Activated CD8-positive, alpha-beta memory T cell treated with anti-CD3 and anti-CD28 coated beads, Interleukin-2, amount 50 U/mL, for 24 hours (primary cell): ENCODE data around the gene SOX12.
"Not testable (repeated sequence)": the region's sequence is repeated elsewhere in the genome, so short reads cannot be mapped to it uniquely, and the experiment has no call there.

ENCODE experiments used
- DNase-seq: peaks from one replicate; pipeline ENCODE4 v3.0.0-alpha.2; 2020; ENCODE audit errors: extremely low read depth

SOX12 gene

DNA sequence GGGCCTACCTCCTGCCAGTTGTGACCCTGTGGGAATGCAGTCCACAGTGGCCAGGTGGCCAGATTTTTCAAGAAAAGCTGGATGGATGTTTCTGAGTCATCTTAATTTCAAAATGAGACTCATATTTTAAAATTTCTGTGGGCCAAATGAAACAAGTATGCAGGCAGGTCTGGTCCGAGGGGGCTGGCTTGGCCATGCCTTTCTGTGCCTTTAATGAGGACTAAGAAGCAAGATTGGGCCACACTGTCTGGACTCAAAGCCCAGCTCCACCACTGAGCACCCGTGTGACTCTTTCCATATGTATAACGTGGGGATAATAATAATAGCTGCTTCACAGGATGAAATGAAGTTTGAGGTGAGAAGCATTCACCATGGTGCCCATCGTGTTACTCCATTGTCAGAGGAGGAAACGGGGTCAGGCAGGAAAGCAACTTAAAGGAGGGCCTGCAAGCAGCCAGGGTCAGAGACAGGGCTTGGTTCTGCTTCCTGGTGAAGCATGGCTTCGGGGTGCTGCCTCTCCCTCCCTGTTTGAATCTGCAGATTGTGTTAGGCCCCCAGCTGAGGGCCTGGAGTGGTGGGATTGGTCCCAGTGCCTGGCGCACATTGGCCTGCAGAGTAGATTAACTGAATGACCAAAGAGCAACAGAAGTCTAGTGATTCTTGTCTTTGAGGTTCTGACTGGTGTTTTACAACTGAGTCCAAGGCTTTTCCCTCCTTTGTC, 3.8 kb downstream of the SOX12 start:
- no peak for DNase-seq

DNA sequence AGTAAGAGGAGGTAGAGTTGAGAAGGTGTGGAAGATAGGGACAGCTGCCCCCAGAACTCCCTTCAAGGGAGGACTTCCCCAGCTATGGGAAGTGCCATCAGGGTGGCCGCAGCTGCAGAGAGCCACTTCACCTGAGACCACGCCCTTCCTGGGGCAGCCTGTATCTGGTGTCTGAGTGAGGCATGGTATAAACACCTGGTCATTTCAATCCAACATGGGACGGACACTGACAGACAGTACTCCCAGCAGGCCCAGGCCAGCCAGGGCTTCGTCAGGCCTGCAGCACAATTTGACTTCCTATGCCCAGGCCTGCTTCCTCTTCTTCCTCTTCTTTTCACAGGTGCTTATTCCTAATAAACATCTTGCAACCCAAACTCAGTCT, 4.5 kb downstream of the SOX12 start:
- DNase-seq: no peak

DNA sequence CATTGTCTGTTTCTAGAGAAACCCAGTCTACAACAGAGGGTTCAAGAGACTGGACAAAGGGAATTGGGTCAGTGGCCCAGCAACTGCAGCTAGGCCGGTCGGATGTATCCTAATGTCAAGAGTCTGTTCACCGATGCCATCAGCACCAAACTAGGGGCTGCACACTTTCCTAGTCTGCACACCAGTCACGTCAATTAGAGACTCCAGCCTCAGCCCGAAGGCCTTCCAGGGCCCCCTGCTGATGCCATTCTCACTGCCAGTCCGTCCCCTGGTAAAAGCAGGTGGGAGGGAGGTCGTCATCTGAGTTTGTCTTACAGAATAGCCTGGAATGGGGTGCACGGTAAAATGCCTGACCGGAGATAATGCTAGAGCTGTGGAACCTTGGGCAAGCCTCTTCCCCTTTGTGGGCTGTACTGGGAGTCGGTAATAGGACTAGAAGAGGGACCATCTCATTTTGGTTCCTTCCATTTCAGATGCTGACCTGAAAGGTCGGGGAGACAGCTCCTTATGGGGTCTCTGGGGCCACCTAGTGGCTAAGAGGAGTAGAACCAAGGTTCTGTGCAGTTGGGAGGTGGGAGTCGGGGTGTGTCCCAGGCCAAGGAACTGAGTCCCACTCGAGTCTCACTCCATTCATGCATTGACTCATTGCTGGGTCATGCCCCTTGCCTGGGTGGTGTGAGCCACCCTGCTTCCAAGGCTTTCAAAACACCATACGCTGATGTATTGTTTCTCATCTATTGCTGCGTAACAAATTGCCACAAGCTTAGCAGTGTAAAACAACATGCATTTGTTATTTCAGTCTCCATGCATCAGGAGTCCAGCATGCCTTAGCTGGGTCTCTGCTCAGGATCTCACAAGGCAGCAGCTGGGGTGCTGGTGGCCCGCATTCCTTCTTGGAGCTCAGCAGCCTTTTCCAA, 5.1 kb downstream of the SOX12 start:
- DNase-seq: no peak

DNA sequence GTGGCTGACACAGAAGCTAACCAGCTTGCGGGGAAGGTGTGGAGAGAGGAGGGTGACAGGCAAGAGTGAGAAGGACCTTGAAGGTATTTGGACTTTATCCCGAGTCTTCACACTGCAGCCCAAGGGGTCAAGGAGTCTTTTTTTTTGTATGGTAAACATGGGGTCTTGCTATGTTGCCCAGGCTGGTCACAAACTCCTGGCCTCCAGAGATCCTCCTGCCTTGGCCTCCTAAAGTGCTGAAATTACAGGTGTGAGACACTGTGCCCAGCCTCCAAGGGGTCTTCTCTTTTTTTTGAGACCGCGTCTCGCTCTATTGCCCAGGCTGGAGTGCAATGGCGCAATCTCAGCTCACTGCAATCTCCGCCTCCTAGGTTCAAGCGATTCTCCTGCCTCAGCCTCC, 9.2 kb downstream of the SOX12 start:
- no peak for DNase-seq

DNA sequence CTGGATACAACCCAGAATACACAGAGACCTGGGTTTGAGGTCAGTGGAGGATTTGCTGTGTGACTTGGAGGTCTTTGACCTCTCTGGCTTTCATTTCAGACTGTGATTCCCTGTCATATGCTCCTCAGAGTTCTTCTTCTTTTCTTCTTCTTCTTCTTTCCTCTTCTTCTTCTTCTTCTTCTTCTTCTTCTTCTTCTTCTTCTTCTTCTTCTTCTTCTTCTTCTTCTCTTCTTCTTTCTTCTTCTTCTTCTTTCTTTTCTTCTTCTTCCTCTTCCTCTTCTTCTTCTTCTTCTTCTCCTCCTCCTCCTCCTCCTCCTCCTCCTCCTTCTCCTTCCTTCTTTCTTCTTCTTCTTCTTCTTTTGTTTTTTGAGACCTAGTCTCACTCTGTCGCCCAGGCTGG, 10.7 kb downstream of the SOX12 start:
- not testable (repeated sequence) for DNase-seq

GRCh38 chr20:341682-342081, 16.3 kb downstream of the SOX12 start:
- no peak for DNase-seq

GRCh38 chr20:343107-343506, 17.8 kb downstream of the SOX12 start:
- DNase-seq: no peak

DNA sequence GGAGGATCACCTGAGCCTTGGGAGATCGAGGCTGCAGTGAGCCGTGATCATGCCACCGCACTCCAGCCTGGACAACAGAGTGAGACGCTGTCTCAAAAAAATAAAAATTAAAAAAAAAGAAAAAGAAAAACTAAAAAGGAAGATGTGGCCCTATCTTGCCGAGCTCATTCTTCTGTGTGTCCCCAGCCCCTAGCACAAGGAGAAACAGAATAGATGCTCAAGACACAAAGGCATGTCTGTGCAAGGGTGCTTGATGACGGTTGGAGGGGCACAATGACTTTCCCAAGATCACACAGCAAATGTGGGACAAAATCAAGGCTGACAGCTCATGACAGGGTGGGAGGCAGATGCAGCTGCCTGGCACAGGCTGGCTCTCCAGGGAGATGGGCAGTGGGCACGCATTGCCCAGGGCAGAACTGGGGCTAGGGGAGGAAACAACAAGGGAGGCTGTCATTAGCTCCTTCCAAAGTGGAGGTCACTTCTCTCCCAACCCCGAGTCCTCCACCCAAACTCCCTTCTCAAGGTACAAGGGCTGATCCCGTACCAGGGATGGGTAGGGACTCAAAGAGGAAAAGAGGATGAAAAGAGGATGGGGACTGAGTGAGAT, 20.8 kb downstream of the SOX12 start:
- DNase-seq: no peak

DNA sequence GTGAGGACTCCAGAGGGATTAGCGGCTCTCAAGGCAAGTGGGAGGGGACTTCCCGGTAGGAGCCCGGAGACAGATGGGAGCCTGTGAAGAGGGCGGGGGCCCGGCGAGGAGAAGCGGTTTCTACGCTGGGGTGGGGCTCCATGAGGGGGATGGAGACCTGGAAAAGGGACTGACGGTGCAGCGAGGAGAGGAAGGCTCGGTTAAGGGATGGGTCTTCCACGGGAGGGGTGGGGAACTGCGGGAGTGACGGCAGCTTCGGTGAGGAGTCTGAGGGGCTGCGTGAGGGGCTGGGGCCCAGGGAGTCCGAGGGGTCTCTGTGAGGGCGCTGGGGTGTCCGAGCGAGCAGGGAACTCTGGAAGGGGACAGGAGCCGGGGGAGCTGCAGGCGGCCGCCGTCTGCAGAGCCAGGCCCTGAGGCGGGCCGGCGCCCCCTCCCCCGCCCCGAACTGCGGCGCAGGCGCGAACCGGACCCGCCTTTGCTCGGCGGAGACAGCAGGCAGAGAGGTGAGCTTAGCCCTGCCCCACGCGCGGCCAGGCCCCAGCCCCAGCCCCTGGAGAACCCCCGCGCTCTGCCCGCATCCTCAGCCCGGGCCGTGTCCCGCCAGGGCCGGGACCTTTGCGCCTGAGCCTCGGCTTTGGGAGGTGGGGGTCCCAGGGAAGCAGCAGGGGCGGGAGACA, 21.4 kb downstream of the SOX12 start, which contains the start of gene NRSN2:
Gene NRSN2 (plus strand): TSS at position 472 of the 677 bp plus-strand sequence. CDS start 2,533 bp downstream, outside the sequence.
- no peak for DNase-seq

GRCh38 chr20:347317-347639, 21.9 kb downstream of the SOX12 start:
- no peak for DNase-seq

- peak; percentile 32 for DNase-seq
Observed at GRCh38 chr20:347640-348484, 22.5 kb downstream of the SOX12 start.

GRCh38 chr20:348972-349841, 23.9 kb downstream of the SOX12 start:
- no peak for DNase-seq

DNA sequence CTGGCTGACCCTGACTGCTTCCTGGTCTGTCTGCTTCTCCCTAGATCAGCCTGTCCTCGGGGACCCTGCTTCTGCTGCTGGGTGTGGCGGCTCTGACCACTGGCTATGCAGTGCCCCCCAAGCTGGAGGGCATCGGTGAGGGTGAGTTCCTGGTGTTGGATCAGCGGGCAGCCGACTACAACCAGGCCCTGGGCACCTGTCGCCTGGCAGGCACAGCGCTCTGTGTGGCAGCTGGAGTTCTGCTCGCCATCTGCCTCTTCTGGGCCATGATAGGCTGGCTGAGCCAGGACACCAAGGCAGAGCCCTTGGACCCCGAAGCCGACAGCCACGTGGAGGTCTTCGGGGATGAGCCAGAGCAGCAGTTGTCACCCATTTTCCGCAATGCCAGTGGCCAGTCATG, 27.8 kb downstream of the SOX12 start:
- no peak for DNase-seq

- DNase-seq: peak; percentile 51
Observed at GRCh38 chr20:354298-354977, 29.1 kb downstream of the SOX12 start.

DNA sequence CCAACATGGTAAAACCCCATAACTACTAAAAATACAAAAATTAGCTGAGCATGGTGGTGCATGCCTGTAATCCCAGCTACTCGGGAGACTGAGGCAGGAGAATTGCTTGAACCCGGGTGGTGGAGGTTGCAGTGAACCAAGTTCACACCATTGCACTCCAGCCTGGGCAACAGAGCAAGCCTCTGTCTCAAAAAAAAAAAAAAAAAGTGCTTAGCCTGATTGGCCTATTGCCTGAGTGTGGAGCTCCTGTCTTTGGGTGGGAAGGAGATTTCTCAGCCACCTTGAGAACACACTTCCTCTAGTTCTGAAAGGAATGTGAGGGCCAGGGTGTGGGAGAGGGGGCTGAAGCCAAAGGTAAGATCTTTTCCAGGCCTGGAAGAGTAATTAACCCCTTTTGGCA, 30.8 kb downstream of the SOX12 start:
- DNase-seq: not testable (repeated sequence)

DNA sequence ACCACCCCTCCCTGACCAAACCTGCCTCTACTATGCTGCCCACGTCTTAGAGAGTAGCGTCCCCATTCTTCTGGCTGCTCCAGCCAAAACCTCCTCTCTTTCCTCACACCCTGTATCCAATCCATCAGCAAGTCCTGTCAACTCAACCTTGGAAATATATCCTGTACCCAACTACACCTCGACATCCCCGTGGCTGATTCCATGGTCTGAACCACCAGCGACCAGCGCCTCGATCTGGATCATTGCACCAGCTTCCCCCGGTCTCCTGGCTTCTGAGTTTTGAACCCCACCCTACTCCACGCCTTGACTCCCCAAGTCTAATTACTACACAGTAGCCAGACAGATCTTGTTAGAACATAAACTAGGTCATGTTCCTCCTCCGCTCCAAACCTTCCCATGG, 31.4 kb downstream of the SOX12 start:
- DNase-seq: no peak

GRCh38 chr20:358891-359555, 33.7 kb downstream of the SOX12 start:
- no peak for DNase-seq

- DNase-seq: no peak
Observed at GRCh38 chr20:361561-361960, 36.2 kb downstream of the SOX12 start.
